Measurements from ENCODE around the gene THRA.

THRA gene

DNA sequence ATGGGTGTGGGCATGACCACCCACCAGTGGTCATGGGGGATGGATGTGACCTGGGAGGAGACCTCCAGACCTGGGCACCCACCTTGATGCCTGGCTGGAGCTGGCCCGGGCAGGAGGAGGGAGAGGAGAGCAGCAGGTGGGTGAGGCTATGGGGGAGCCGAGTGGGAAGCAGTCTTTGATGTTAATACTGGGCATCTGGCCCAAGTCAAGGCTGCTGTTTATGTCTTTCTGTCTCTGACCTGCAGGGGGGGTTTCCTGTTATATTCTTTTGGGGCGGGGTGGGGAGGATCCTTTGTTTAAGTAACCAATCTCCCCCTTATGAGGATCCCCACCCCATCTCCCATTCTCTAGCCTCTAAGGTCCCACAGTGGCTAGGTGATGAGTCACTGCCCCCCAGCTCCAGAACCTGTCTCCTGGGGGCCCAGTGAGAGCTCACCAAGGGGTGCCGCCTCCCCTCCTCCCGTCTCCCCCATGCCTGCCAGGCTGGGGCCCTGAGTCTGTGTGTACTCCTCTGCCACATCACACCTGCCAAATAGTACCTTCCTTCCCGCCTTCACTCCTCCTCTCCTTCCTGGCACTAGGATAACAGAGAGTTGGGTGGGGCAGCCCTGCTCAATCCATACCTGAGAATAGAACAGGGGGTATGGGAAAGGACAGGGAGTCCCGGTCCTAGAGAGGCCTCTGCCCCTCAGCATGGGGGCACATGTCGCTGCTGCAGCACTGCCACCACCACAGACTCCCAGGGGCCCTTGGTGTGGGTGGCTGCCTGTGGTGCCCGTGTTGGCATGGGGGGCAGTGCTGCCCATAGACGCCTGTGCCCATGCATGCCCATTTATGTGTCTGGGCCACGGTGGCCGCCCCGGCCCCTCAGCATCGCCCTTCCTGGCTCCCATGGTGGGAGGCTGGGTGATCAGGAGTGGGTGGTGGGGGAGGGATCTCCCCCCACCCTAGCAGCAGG, 7.3 kb downstream of the THRA start:
- Histone ChIP-seq H3K27me3 (replicated peaks) (no peaks in the 10 kb centered on the region), H3K4me3 (ENCODE audit: low read depth, low read length) (no peak overlapping the region), H3K27ac (no peak overlapping the region), H3K36me3 (replicated peaks) (peaks cover 4% of the 10 kb centered on the region)
- peak; percentile 57 for TF ChIP-seq CTCF (IDR thresholded peaks at IDR 0.05; ENCODE audit: low read depth, low read length, missing control alignments)
- in situ Hi-C loops (cut with HindIII; ENCODE audit: low pct_ligation_motif_present, low sequenced_read_pairs), result no loop called here
- peak; percentile 39 for DNase-seq

DNA sequence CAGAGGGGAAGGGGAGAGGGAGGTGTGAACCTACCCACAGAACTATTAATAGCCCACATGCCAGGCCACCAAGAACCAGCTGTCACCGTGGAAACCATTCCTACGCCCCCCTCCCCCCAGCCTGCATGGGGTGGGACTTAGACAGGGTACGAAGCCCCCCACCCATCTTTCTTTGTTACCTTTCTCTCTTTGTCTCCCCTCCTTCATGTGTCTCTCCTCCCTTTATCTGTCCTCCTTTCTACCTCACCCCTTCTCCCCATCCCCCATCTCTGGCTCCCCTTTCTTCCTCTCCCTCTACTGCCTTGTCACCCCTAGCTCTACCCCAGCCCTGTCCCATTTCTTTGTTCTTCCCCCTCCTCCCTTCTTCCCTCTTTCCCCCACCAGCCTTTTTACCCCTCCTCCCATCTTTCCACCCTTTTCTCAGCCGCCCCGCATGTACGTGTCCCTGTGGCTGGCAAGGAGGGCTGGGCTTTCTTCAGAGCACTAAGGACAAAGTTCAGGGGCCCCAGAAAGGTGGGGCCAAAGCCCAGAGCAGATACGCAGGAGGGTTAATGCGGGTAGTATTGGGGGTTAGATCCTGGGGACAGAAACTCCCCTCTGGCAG, 8.0 kb downstream of the THRA start:
- peaks cover 4% of the 10 kb centered on the region for H3K36me3 ChIP-seq (replicated peaks)
- no peaks in the 10 kb centered on the region for H3K27me3 ChIP-seq (replicated peaks)
- H3K27ac ChIP-seq, result no peak overlapping the region

DNA sequence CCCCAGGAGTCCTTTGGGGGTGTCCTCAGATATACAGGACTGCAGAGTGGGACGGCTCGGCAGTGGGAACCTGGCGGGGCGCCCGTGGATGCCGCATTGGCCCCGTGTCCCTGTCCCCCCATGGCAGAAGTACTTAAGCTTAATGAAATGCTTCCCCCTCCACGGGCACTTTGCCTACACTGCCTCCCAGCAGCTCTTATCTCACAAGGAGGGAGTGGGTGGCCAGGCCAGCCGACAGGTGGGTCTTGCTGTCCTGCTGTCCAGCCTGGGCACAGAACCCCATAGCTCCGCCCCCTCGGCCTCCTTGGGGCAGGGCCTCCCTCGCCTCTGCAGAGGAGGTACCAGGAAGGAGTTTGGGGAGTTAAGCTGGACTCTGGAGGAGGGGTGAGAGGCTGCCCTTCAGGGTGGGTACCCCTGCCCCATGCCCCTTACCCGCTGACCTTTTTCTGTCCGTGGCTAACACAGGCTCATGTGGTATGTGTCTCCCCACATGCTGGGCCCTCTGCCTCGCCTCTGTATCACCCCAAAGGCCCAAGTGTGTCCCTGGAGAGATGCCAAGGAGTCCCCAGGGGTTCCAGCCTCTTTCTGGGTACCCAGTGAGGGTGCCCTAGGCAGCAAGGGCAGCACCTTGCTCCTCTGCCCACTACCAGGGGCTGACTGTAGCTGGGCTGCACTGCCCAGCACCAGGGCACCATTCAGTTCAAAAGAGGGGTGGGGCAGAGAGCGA, 8.7 kb downstream of the THRA start:
- H3K36me3 ChIP-seq (replicated peaks), result peaks cover 4% of the 10 kb centered on the region
- TF ChIP-seq CTCF (IDR thresholded peaks at IDR 0.05; ENCODE audit: low read depth, low read length, missing control alignments), result no peak
- in situ Hi-C loops (cut with HindIII; ENCODE audit: low pct_ligation_motif_present, low sequenced_read_pairs), result no loop called here
- no peak for DNase-seq
- H3K4me3 ChIP-seq (ENCODE audit: low read depth, low read length), result no peak overlapping the region
- no peak overlapping the region for H3K27ac ChIP-seq
- H3K27me3 ChIP-seq (replicated peaks), result no peaks in the 10 kb centered on the region

More for the DNA sequence above, 8.0 kb downstream of the THRA start:
- in situ Hi-C loops (cut with HindIII; ENCODE audit: low pct_ligation_motif_present, low sequenced_read_pairs), result no loop called here
- no peak for TF ChIP-seq CTCF (IDR thresholded peaks at IDR 0.05; ENCODE audit: low read depth, low read length, missing control alignments)
- DNase-seq, result no peak
- H3K4me3 ChIP-seq (ENCODE audit: low read depth, low read length), result no peak overlapping the region

- in situ Hi-C loops (cut with HindIII; ENCODE audit: low pct_ligation_motif_present, low sequenced_read_pairs), result no loop called here
- Histone ChIP-seq H3K27ac (no peak overlapping the region), H3K27me3 (replicated peaks) (no peaks in the 10 kb centered on the region), H3K4me3 (ENCODE audit: low read depth, low read length) (no peak overlapping the region), H3K36me3 (replicated peaks) (peaks cover 4% of the 10 kb centered on the region)
- no peak for DNase-seq
- TF ChIP-seq CTCF (IDR thresholded peaks at IDR 0.05; ENCODE audit: low read depth, low read length, missing control alignments), result no peak
These were observed 9.4 kb downstream of the THRA start for GRCh38 chr17:40072040-40072734.

- peaks cover 4% of the 10 kb centered on the region for H3K36me3 ChIP-seq (replicated peaks)
- no peak for TF ChIP-seq CTCF (IDR thresholded peaks at IDR 0.05; ENCODE audit: low read depth, low read length, missing control alignments)
- in situ Hi-C loops (cut with HindIII; ENCODE audit: low pct_ligation_motif_present, low sequenced_read_pairs), result no loop called here
- H3K4me3 ChIP-seq (ENCODE audit: low read depth, low read length), result no peak overlapping the region
- DNase-seq, result no peak
- H3K27ac ChIP-seq, result no peak overlapping the region
- no peaks in the 10 kb centered on the region for H3K27me3 ChIP-seq (replicated peaks)
These were observed 10.1 kb downstream of the THRA start for GRCh38 chr17:40072735-40073346.
